ENCODE data around the gene XRCC3.

Gene XRCC3

DNA sequence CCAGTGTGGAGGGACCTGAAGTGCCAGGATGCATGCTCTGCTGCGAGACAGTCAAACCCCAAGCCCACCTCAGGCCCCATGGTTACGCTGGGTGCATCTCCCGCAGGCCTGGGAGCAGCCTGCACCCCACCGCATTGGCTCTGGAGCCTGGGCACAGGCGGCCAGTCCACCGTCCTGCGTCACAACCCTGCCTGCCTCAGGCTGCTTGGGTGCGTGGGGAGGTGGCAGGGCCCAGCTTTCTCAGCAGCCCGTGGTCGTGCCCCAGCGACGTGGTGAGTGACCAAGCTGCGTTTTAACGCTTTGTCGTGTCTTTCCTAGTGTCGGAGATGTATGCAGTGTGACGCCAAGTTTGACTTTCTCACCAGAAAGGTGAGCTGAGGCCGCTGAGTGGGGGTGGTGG, 11.2 kb upstream of the XRCC3 start:
- H3K27ac Mint-ChIP-seq, result no peak overlapping the region

GRCh38 chr14:103725739-103726395, 10.6 kb upstream of the XRCC3 start:
- Mint-ChIP-seq H3K27ac (no peak overlapping the region), H3K4me1 (peaks cover 13% of the 10 kb centered on the region)

More for the DNA sequence above, 11.2 kb upstream of the XRCC3 start:
- Mint-ChIP-seq H3K4me3 (no peak overlapping the region), H3K9me3 (no peaks in the 10 kb centered on the region), H3K36me3 (ENCODE audit: low read depth) (peaks cover 17% of the 10 kb centered on the region), H3K27me3 (ENCODE audit: low read depth) (no peaks in the 10 kb centered on the region), H3K4me1 (peaks cover 13% of the 10 kb centered on the region)
- no peak for TF ChIP-seq CTCF (IDR thresholded peaks at IDR 0.05; ENCODE audit: unreplicated experiment in 3 of 3)

DNA sequence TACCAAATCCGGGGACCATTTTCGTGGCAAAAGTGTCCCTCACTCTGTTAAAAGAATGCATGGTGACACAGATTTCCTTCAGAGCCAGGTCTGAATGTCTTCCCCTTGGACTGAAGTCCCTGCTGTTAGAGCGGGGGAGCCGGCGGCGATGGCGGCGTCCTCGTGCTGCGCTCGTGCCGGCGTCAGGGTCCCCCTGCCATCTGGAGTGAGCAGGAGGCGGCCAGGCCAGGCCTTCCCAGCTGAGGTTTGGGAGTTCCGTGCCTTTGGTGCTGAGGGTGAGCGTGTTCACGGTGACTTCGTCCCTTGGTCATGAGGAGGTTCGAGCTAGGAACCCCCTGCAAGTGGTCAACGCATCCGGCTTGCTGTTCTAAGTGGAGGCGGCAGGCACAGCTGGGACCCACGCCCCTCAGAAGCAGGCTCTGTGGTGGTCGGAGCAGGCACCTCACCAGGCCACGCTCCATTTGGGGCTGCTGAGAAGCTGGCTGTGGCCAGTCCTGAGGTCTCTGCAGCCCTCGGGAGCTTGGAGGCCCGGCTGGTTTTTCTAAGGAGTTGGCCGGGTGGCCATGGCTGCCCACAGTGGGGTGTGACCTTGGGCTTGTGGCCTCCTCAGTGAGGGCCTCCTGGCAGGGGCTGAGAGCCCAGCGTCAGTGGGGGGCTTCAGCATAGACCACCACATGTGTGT, 9.9 kb upstream of the XRCC3 start:
- Mint-ChIP-seq H3K9me3 (no peaks in the 10 kb centered on the region), H3K4me1 (peaks cover 17% of the 10 kb centered on the region), H3K36me3 (ENCODE audit: low read depth) (peaks cover 17% of the 10 kb centered on the region), H3K27me3 (ENCODE audit: low read depth) (no peaks in the 10 kb centered on the region), H3K4me3 (no peak overlapping the region), H3K27ac (no peak overlapping the region)
- TF ChIP-seq CTCF (IDR thresholded peaks at IDR 0.05; ENCODE audit: unreplicated experiment in 3 of 3), result no peak

More at GRCh38 chr14:103725739-103726395, 10.6 kb upstream of the XRCC3 start:
- no peaks in the 10 kb centered on the region for H3K9me3 Mint-ChIP-seq
- no peak for TF ChIP-seq CTCF (IDR thresholded peaks at IDR 0.05; ENCODE audit: unreplicated experiment in 3 of 3)
- peaks cover 17% of the 10 kb centered on the region for H3K36me3 Mint-ChIP-seq (ENCODE audit: low read depth)
- no peaks in the 10 kb centered on the region for H3K27me3 Mint-ChIP-seq (ENCODE audit: low read depth)
- no peak overlapping the region for H3K4me3 Mint-ChIP-seq

DNA sequence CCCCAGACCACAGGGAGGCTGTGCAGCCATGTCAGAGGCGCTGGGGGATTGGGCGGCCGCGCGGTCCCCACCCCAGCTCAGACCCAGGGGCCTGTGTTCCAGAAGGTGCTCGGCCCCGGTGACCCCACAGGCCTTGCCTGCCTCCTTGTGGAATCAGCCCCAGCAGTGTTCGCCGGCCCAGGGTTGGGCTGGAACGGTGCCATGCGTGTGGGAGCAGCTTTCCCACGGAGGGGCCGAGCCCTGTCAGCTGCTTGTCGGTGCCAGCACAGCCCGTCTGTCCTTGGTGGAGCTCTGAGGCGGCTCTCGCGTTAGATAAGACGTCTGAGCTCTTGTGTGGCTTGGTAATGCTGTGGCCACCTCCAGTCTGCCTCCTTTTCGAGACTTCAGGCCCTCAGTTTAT, 8.9 kb upstream of the XRCC3 start:
- H3K9me3 Mint-ChIP-seq, result no peaks in the 10 kb centered on the region
- peaks cover 27% of the 10 kb centered on the region for H3K4me1 Mint-ChIP-seq
- TF ChIP-seq CTCF (IDR thresholded peaks at IDR 0.05; ENCODE audit: unreplicated experiment in 3 of 3), result no peak

GRCh38 chr14:103723748-103724081, 8.5 kb upstream of the XRCC3 start:
- H3K36me3 Mint-ChIP-seq (ENCODE audit: low read depth), result peaks cover 5% of the 10 kb centered on the region
- H3K4me3 Mint-ChIP-seq, result no peak overlapping the region
- H3K27me3 Mint-ChIP-seq (ENCODE audit: low read depth), result no peaks in the 10 kb centered on the region
- no peak for TF ChIP-seq CTCF (IDR thresholded peaks at IDR 0.05; ENCODE audit: unreplicated experiment in 3 of 3)
- peaks cover 30% of the 10 kb centered on the region for H3K4me1 Mint-ChIP-seq
- no peak overlapping the region for H3K27ac Mint-ChIP-seq
- H3K9me3 Mint-ChIP-seq, result no peaks in the 10 kb centered on the region

More for the DNA sequence above, 8.9 kb upstream of the XRCC3 start:
- H3K4me3 Mint-ChIP-seq, result no peak overlapping the region
- peaks cover 9% of the 10 kb centered on the region for H3K36me3 Mint-ChIP-seq (ENCODE audit: low read depth)
- H3K27ac Mint-ChIP-seq, result no peak overlapping the region
- no peaks in the 10 kb centered on the region for H3K27me3 Mint-ChIP-seq (ENCODE audit: low read depth)
